ENCODE results near the gene GRIK5.

GRIK5 gene

GRCh38 chr19:42090672-42091071, 20.7 kb upstream of the GRIK5 start:
- TF ChIP-seq, protein P1, sequence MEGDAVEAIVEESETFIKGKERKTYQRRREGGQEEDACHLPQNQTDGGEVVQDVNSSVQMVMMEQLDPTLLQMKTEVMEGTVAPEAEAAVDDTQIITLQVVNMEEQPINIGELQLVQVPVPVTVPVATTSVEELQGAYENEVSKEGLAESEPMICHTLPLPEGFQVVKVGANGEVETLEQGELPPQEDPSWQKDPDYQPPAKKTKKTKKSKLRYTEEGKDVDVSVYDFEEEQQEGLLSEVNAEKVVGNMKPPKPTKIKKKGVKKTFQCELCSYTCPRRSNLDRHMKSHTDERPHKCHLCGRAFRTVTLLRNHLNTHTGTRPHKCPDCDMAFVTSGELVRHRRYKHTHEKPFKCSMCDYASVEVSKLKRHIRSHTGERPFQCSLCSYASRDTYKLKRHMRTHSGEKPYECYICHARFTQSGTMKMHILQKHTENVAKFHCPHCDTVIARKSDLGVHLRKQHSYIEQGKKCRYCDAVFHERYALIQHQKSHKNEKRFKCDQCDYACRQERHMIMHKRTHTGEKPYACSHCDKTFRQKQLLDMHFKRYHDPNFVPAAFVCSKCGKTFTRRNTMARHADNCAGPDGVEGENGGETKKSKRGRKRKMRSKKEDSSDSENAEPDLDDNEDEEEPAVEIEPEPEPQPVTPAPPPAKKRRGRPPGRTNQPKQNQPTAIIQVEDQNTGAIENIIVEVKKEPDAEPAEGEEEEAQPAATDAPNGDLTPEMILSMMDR (IDR thresholded peaks at IDR 0.05; ENCODE audit: control insufficient read depth, extremely low read depth, insufficient read depth), result no peak
- no peak overlapping the region for H3K4me3 ChIP-seq (ENCODE audit: low read depth, low read length)
- DNase-seq (ENCODE audit: low read depth), result no peak

GRCh38 chr19:42089772-42090171, 19.8 kb upstream of the GRIK5 start:
- TF ChIP-seq, protein P1 (IDR thresholded peaks at IDR 0.05; ENCODE audit: control insufficient read depth, extremely low read depth, insufficient read depth), result no peak
- no peak overlapping the region for H3K4me3 ChIP-seq (ENCODE audit: low read depth, low read length)
- no peak for DNase-seq (ENCODE audit: low read depth)

GRCh38 chr19:42089191-42089750, 19.3 kb upstream of the GRIK5 start:
- TF ChIP-seq, protein P1 (IDR thresholded peaks at IDR 0.05; ENCODE audit: control insufficient read depth, extremely low read depth, insufficient read depth), result no peak
- no peak for DNase-seq (ENCODE audit: low read depth)
- H3K4me3 ChIP-seq (ENCODE audit: low read depth, low read length), result no peak overlapping the region

GRCh38 chr19:42088471-42089190, 18.6 kb upstream of the GRIK5 start:
- H3K4me3 ChIP-seq (ENCODE audit: low read depth, low read length), result no peak overlapping the region
- TF ChIP-seq, protein P1 (IDR thresholded peaks at IDR 0.05; ENCODE audit: control insufficient read depth, extremely low read depth, insufficient read depth), result no peak
- no peak for DNase-seq (ENCODE audit: low read depth)

- no peak for DNase-seq (ENCODE audit: low read depth)
- H3K4me3 ChIP-seq (ENCODE audit: low read depth, low read length), result no peak overlapping the region
- TF ChIP-seq, protein P1 (IDR thresholded peaks at IDR 0.05; ENCODE audit: control insufficient read depth, extremely low read depth, insufficient read depth), result no peak
Observed at GRCh38 chr19:42086770-42087550, 17.0 kb upstream of the GRIK5 start.

DNA sequence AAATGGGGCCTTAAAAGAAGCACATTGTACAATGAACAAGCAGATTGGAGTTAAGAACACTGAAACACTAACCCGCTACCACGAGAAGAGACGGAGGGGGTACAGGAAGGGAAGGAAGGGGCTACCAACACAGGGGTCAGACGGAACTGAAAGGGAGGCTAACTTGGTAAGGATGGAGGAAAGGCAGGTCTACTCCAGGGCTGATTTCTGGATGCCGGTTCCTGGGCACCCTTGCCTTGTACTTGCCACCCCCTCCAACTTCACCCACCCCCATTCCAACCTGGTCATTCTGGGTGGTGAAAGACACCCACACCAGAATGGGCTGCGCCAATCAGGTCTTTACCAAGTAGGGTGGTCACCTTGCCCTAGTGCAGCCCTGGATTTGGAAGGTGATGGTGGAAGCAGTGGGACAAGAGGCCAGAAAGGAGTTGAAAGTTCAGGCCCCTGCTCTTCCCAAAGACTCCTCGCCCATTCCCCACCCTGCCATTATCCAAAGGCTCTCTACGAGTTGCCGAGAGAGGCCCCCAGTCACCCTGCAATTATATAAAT, 16.3 kb upstream of the GRIK5 start:
- DNase-seq (ENCODE audit: low read depth), result no peak
- TF ChIP-seq, protein P1 (IDR thresholded peaks at IDR 0.05; ENCODE audit: control insufficient read depth, extremely low read depth, insufficient read depth), result no peak
- H3K4me3 ChIP-seq (ENCODE audit: low read depth, low read length), result no peak overlapping the region
